Large intestine (tissue), 12 donors: ENCODE results near the gene MTA3. TPM values are rescaled to one million over a fixed set of nuclear protein-coding genes. Genes with fewer than 3 reads are reported as not detected.

Experiments
- DNase-seq, 2 donors: peaks; one replicate each; pipeline versions ENCODE4 v3.0.0 to v3.0.0-alpha.2; 2013
- H3K27ac ChIP-seq: one replicate; pipeline ENCODE4 v1.5.1; 2013; ENCODE audit warnings: low read length
- H3K27me3 ChIP-seq: 2 replicates; pipeline ENCODE4 v1.6.1; 2013; ENCODE audit warnings: low read length; ENCODE audit not compliant: control insufficient read depth, insufficient read depth
- H3K36me3 ChIP-seq: 2 replicates; pipeline ENCODE4 v1.6.1; 2013; ENCODE audit warnings: low read length; ENCODE audit not compliant: control insufficient read depth, insufficient read depth
- H3K4me1 ChIP-seq: one replicate; pipeline ENCODE4 v1.6.1; 2013; ENCODE audit warnings: low read length; ENCODE audit not compliant: control insufficient read depth, insufficient read depth
- H3K4me3 ChIP-seq: one replicate; pipeline ENCODE4 v1.5.1; 2013; ENCODE audit warnings: low read length
- H3K9me3 ChIP-seq: one replicate; pipeline ENCODE4 v1.6.1; 2013; ENCODE audit warnings: mild to moderate bottlenecking, low read depth, low read length, moderate library complexity; ENCODE audit not compliant: control insufficient read depth
- WGBS: methylation state at CpG from one replicate; pipeline ENCODE4 v1.1.5; 2013; ENCODE audit warnings: low lambda C conversion rate; ENCODE audit not compliant: insufficient coverage; 5-methylcytosine and 5-hydroxymethylcytosine counted together
- long read RNA-seq, 11 donors: transcript quantifications; one replicate each; lab custom pipeline, GENCODE V29; 2026
- polyA plus RNA-seq: library from polyadenylated mRNA; unstranded; fragments of 120-200 nt; gene quantifications from one replicate; pipeline ENCODE4 v1.2.1, GENCODE V29; 2013

Gene MTA3
- 34.0 TPM for polyA plus RNA-seq
- long read RNA-seq, donor 1, partial matches to known transcripts = 0 of 3 reads
- long read RNA-seq, donor 1, other reads (novel, unspliced or antisense) = 0 of 3 reads
- long read RNA-seq, donor 2, transcript MTA3-205 (14 exons, 2,202 nt) = major isoform, 6 of 13 reads
- long read RNA-seq, donor 2, partial matches to known transcripts = 0 of 13 reads
- long read RNA-seq, donor 2, other reads (novel, unspliced or antisense) = 0 of 13 reads
- long read RNA-seq, donor 3 = 0 reads
- long read RNA-seq, donor 4, partial matches to known transcripts = 0 of 3 reads
- long read RNA-seq, donor 4, other reads (novel, unspliced or antisense) = 0 of 3 reads
- long read RNA-seq, donor 5, partial matches to known transcripts = 0 of 5 reads
- long read RNA-seq, donor 5, other reads (novel, unspliced or antisense) = 0 of 5 reads
- long read RNA-seq, donor 6, transcript MTA3-215 (3 exons, 2,504 nt) = major isoform, 7 of 32 reads
- long read RNA-seq, donor 6, partial matches to known transcripts = 19 of 32 reads
- long read RNA-seq, donor 6, other reads (novel, unspliced or antisense) = 0 of 32 reads
- long read RNA-seq, donor 7, transcript MTA3-205 (14 exons, 2,202 nt) = major isoform, 7 of 12 reads
- long read RNA-seq, donor 7, partial matches to known transcripts = 0 of 12 reads
- long read RNA-seq, donor 7, other reads (novel, unspliced or antisense) = 0 of 12 reads
- long read RNA-seq, donor 8, transcript MTA3-204 (14 exons, 2,041 nt) = minor isoform, 5 of 22 reads
- long read RNA-seq, donor 8, transcript MTA3-215 (3 exons, 2,504 nt) = major isoform, 8 of 22 reads
- long read RNA-seq, donor 8, partial matches to known transcripts = 6 of 22 reads
- long read RNA-seq, donor 8, other reads (novel, unspliced or antisense) = 0 of 22 reads
- long read RNA-seq, donor 9, transcript MTA3-215 (3 exons, 2,504 nt) = major isoform, 10 of 25 reads
- long read RNA-seq, donor 9, partial matches to known transcripts = 8 of 25 reads
- long read RNA-seq, donor 9, other reads (novel, unspliced or antisense) = 0 of 25 reads
- long read RNA-seq, donor 10, transcript MTA3-215 (3 exons, 2,504 nt) = major isoform, 6 of 12 reads
- long read RNA-seq, donor 10, partial matches to known transcripts = 0 of 12 reads
- long read RNA-seq, donor 10, other reads (novel, unspliced or antisense) = 0 of 12 reads
- long read RNA-seq, donor 11, full-length matches to known transcripts = 6 of 6 reads
- long read RNA-seq, donor 11, partial matches to known transcripts = 0 of 6 reads
- long read RNA-seq, donor 11, other reads (novel, unspliced or antisense) = 0 of 6 reads

GRCh38 chr2:42568401-42569115 lies at the start of gene MTA3:
TSS of gene MTA3 (plus strand) at chr2:42568632. CDS start at chr2:42568746, 114 bp downstream.
- no CpG with 5 or more reads among the region's 67 CpGs for WGBS
- H3K27ac ChIP-seq = peak within 1 kb of the TSS; percentile 76
- DNase-seq = peak in 1 of 2 donors; percentile 71
- peak within 1 kb of the TSS; percentile 71 for H3K4me3 ChIP-seq
- H3K9me3 ChIP-seq = no peaks in the 10 kb centered on the region
- peaks cover 20% of the 10 kb centered on the region for H3K4me1 ChIP-seq
- H3K36me3 ChIP-seq = peaks cover 11% of the 10 kb centered on the region
- no peaks in the 10 kb centered on the region for H3K27me3 ChIP-seq

- 71% methylated on average over 1 of the region's 8 CpGs for WGBS
- no peak overlapping the region for H3K4me3 ChIP-seq
- DNase-seq = no peak
- no peaks in the 10 kb centered on the region for H3K27me3 ChIP-seq
- H3K9me3 ChIP-seq = no peaks in the 10 kb centered on the region
- no peaks in the 10 kb centered on the region for H3K36me3 ChIP-seq
- H3K27ac ChIP-seq = no peak overlapping the region
- H3K4me1 ChIP-seq = no peaks in the 10 kb centered on the region
Observed at GRCh38 chr2:42519624-42520023, 48.8 kb upstream of the MTA3 start.

GRCh38 chr2:42522035-42522434 lies 46.4 kb upstream of the MTA3 start:
- no peaks in the 10 kb centered on the region for H3K4me1 ChIP-seq
- no peaks in the 10 kb centered on the region for H3K27me3 ChIP-seq
- no peak overlapping the region for H3K27ac ChIP-seq
- no peaks in the 10 kb centered on the region for H3K9me3 ChIP-seq
- no peak overlapping the region for H3K4me3 ChIP-seq
- no peaks in the 10 kb centered on the region for H3K36me3 ChIP-seq
- DNase-seq = no peak
- WGBS = no CpG with 5 or more reads among the region's 2 CpGs

- DNase-seq = no peak
- Histone ChIP-seq H3K27me3 (no peaks in the 10 kb centered on the region), H3K4me3 (no peak overlapping the region), H3K4me1 (no peaks in the 10 kb centered on the region), H3K27ac (no peak overlapping the region), H3K36me3 (no peaks in the 10 kb centered on the region), H3K9me3 (no peaks in the 10 kb centered on the region)
- no CpG with 5 or more reads among the region's 13 CpGs for WGBS
Observed at GRCh38 chr2:42523341-42523740, 45.1 kb upstream of the MTA3 start.

GRCh38 chr2:42532397-42532796 lies 36.0 kb upstream of the MTA3 start:
- H3K9me3 ChIP-seq = no peaks in the 10 kb centered on the region
- H3K36me3 ChIP-seq = no peaks in the 10 kb centered on the region
- DNase-seq = no peak
- no peaks in the 10 kb centered on the region for H3K4me1 ChIP-seq
- no peak overlapping the region for H3K4me3 ChIP-seq
- no peaks in the 10 kb centered on the region for H3K27me3 ChIP-seq
- no peak overlapping the region for H3K27ac ChIP-seq
- no CpG with 5 or more reads among the region's 4 CpGs for WGBS

- no peak overlapping the region for H3K27ac ChIP-seq
- WGBS = 93% methylated on average over 2 of the region's 3 CpGs
Observed at GRCh38 chr2:42537493-42537892, 30.9 kb upstream of the MTA3 start.

GRCh38 chr2:42542871-42543270 lies 25.6 kb upstream of the MTA3 start:
- H3K36me3 ChIP-seq = no peaks in the 10 kb centered on the region
- H3K4me1 ChIP-seq = no peaks in the 10 kb centered on the region
- H3K4me3 ChIP-seq = no peak overlapping the region
- no peak overlapping the region for H3K27ac ChIP-seq
- no CpG with 5 or more reads among the region's 4 CpGs for WGBS
- no peaks in the 10 kb centered on the region for H3K9me3 ChIP-seq
- no peaks in the 10 kb centered on the region for H3K27me3 ChIP-seq
- DNase-seq = no peak

More at GRCh38 chr2:42537493-42537892, 30.9 kb upstream of the MTA3 start:
- Histone ChIP-seq H3K36me3 (no peaks in the 10 kb centered on the region), H3K4me1 (no peaks in the 10 kb centered on the region), H3K4me3 (no peak overlapping the region), H3K27me3 (no peaks in the 10 kb centered on the region), H3K9me3 (no peaks in the 10 kb centered on the region)
- no peak for DNase-seq

- no peak overlapping the region for H3K4me3 ChIP-seq
- H3K36me3 ChIP-seq = no peaks in the 10 kb centered on the region
- no peak for DNase-seq
- WGBS = 80% methylated on average over 4 of the region's 8 CpGs
- no peaks in the 10 kb centered on the region for H3K4me1 ChIP-seq
- H3K27ac ChIP-seq = no peak overlapping the region
- H3K9me3 ChIP-seq = no peaks in the 10 kb centered on the region
- no peaks in the 10 kb centered on the region for H3K27me3 ChIP-seq
Observed at GRCh38 chr2:42545023-42545721, 23.3 kb upstream of the MTA3 start.

GRCh38 chr2:42545841-42546390 lies 22.5 kb upstream of the MTA3 start:
- H3K9me3 ChIP-seq = no peaks in the 10 kb centered on the region
- no peaks in the 10 kb centered on the region for H3K27me3 ChIP-seq
- DNase-seq = no peak
- H3K36me3 ChIP-seq = no peaks in the 10 kb centered on the region
- no peaks in the 10 kb centered on the region for H3K4me1 ChIP-seq
- no peak overlapping the region for H3K27ac ChIP-seq
- H3K4me3 ChIP-seq = no peak overlapping the region
- WGBS = no CpG with 5 or more reads among the region's 9 CpGs
